ENCODE data around the gene MED13L. TPM values are rescaled to one million over a fixed set of nuclear protein-coding genes. Genes with fewer than 3 reads are reported as not detected.

The MED13L gene
- polyA plus RNA-seq, 1 donor (not counting 4 experiments of a cell fraction or from before 2014, with no cell fraction given) = 31.7 TPM

GRCh38 chr12:116204785-116205184 lies 72.7 kb downstream of the MED13L start:
- no peak overlapping the region for H2AFZ ChIP-seq (ENCODE audit: control insufficient read depth, low read length)
- H3K4me3 ChIP-seq (ENCODE audit: control insufficient read depth in 2 of 3, extremely low read depth in 1 of 3, insufficient read depth in 2 of 3, low read depth in 1 of 3, low read length in 3 of 3) = no peak overlapping the region
- H3K36me3 ChIP-seq (ENCODE audit: control insufficient read depth in 2 of 2, extremely low read depth in 1 of 2, insufficient read depth in 2 of 2, low read length in 2 of 2) = peaks cover 0 to 1% of the 10 kb centered on the region in 2 experiments
- H3K4me1 ChIP-seq (ENCODE audit: control insufficient read depth, extremely low read depth, insufficient read depth, low read length) = no peaks in the 10 kb centered on the region
- peaks cover 5% of the 10 kb centered on the region for H3K9me1 ChIP-seq (ENCODE audit: control insufficient read depth, extremely low read depth, insufficient read depth, low read length)
- H4K20me1 ChIP-seq (ENCODE audit: control insufficient read depth, extremely low read depth, insufficient read depth, low read length) = peaks cover 9% of the 10 kb centered on the region
- H3K79me2 ChIP-seq (ENCODE audit: control insufficient read depth, insufficient read depth, low read length) = peaks cover 82% of the 10 kb centered on the region
- no peak overlapping the region for H3K9ac ChIP-seq (ENCODE audit: control insufficient read depth, extremely low read depth, insufficient read depth, low read length)
- TF ChIP-seq EZH2 (IDR thresholded peaks at IDR 0.05; ENCODE audit: low read length) = no peak
- TF ChIP-seq CTCF (optimal IDR thresholded peaks at IDR 0.05 in 1 of 3, IDR thresholded peaks at IDR 0.05 in 1 of 3, conservative IDR thresholded peaks at IDR 0.05 in 1 of 3; ENCODE audit: extremely low read depth in 1 of 3, insufficient read depth in 2 of 3, low read length in 3 of 3) = no peak
- no peak for DNase-seq (ENCODE audit: low read depth, low spot score)
- H3K27me3 ChIP-seq (ENCODE audit: control insufficient read depth, extremely low read depth, insufficient read depth, low read length) = no peaks in the 10 kb centered on the region
- FAIRE-seq = peak; percentile 64
- H3K4me2 ChIP-seq (ENCODE audit: control insufficient read depth, extremely low read depth, insufficient read depth, low read depth, low read length) = no peak overlapping the region
- dilution Hi-C loops (cut with MboI; ENCODE audit: extremely low pct_ligation_motif_present, low sequenced_read_pairs) = no loop called here
- H3K27ac ChIP-seq (ENCODE audit: control insufficient read depth, insufficient read depth, low read length) = no peak overlapping the region
- H3K9me3 ChIP-seq (ENCODE audit: control insufficient read depth, low read depth, low read length) = no peaks in the 10 kb centered on the region

GRCh38 chr12:116204169-116204568 lies 73.3 kb downstream of the MED13L start:
- Histone ChIP-seq H4K20me1 (ENCODE audit: control insufficient read depth, extremely low read depth, insufficient read depth, low read length) (peaks cover 5% of the 10 kb centered on the region), H3K27ac (ENCODE audit: control insufficient read depth, insufficient read depth, low read length) (no peak overlapping the region), H3K4me3 (ENCODE audit: control insufficient read depth in 2 of 3, extremely low read depth in 1 of 3, insufficient read depth in 2 of 3, low read depth in 1 of 3, low read length in 3 of 3) (no peak overlapping the region), H3K36me3 (ENCODE audit: control insufficient read depth in 2 of 2, extremely low read depth in 1 of 2, insufficient read depth in 2 of 2, low read length in 2 of 2) (peaks cover 0 to 1% of the 10 kb centered on the region in 2 experiments), H3K9me3 (ENCODE audit: control insufficient read depth, low read depth, low read length) (no peaks in the 10 kb centered on the region), H3K9me1 (ENCODE audit: control insufficient read depth, extremely low read depth, insufficient read depth, low read length) (peaks cover 2% of the 10 kb centered on the region), H3K4me2 (ENCODE audit: control insufficient read depth, extremely low read depth, insufficient read depth, low read depth, low read length) (no peak overlapping the region), H3K9ac (ENCODE audit: control insufficient read depth, extremely low read depth, insufficient read depth, low read length) (no peak overlapping the region), H3K79me2 (ENCODE audit: control insufficient read depth, insufficient read depth, low read length) (peaks cover 82% of the 10 kb centered on the region), H3K27me3 (ENCODE audit: control insufficient read depth, extremely low read depth, insufficient read depth, low read length) (no peaks in the 10 kb centered on the region), H3K4me1 (ENCODE audit: control insufficient read depth, extremely low read depth, insufficient read depth, low read length) (no peaks in the 10 kb centered on the region), H2AFZ (ENCODE audit: control insufficient read depth, low read length) (no peak overlapping the region)
- dilution Hi-C loops (cut with MboI; ENCODE audit: extremely low pct_ligation_motif_present, low sequenced_read_pairs) = no loop called here
- DNase-seq (ENCODE audit: low read depth, low spot score) (no peak), FAIRE-seq (no peak)
- TF ChIP-seq EZH2 (IDR thresholded peaks at IDR 0.05; ENCODE audit: low read length) (no peak), CTCF (optimal IDR thresholded peaks at IDR 0.05 in 1 of 3, IDR thresholded peaks at IDR 0.05 in 1 of 3, conservative IDR thresholded peaks at IDR 0.05 in 1 of 3; ENCODE audit: extremely low read depth in 1 of 3, insufficient read depth in 2 of 3, low read length in 3 of 3) (no peak)

Measured in keratinocyte (primary cell).